HCT116 (cell line): ENCODE data around the gene ATP5PO. TPM values are rescaled to one million over a fixed set of nuclear protein-coding genes. Genes with fewer than 3 reads are reported as not detected.

Experiments
- ATAC-seq: fragments of 200-7000 bp; cut with Tn5 transposase; 2 replicates; pipeline ENCODE4 v1.9.1; 2020; ENCODE audit warnings: mild to moderate bottlenecking, moderate library complexity
- BruUV-seq: library from RNA; stranded (reverse); fragments of 400-500 nt; replicated peaks from 2 replicates; lab custom pipeline; 2021; lab: Mats Ljungman, UMichigan
- CTCF ChIA-PET: fragments of 300-600 bp; sonication (Branson Sonifier 250); formaldehyde crosslinking; loops from one replicate; lab custom pipeline; 2021; ENCODE audit warnings: antibody characterized with exemption; lab: Charles Lee
- POLR2A ChIA-PET: fragments of 300-600, 350-600 bp; sonication (Branson Sonifier 250); formaldehyde crosslinking; loops from one replicate; lab custom pipeline; 2021; ENCODE audit warnings: antibody characterized with exemption; lab: Charles Lee
- RAD21 ChIA-PET, 2 experiments: fragments of 300-600 bp; sonication (Branson Sonifier 250); formaldehyde crosslinking; loops; one replicate each; lab custom pipeline; 2023; ENCODE audit warnings: low total read pairs in 2 of 2; ENCODE audit not compliant: uncharacterized antibody in 2 of 2, unreplicated experiment in 2 of 2, low non-redundant PET in 1 of 2; lab: Charles Lee
- DNase-seq: peaks from one replicate; pipeline ENCODE4 v3.0.0-alpha.2; 2010; ENCODE audit warnings: low read depth, low spot score
- H2AFZ ChIP-seq: fragments of 200-600 bp; shearing (Covaris generic), sonication (generic); 2 replicates; pipeline ENCODE4 v1.6.1; 2017; ENCODE audit warnings: low read depth, mixed run types, mixed read lengths, antibody characterized with exemption, low read length; ENCODE audit not compliant: poor library complexity, severe bottlenecking
- H3K27ac ChIP-seq: 2 replicates; pipeline ENCODE4 v1.5.1; 2012; ENCODE audit warnings: low read depth, low read length
- H3K27me3 ChIP-seq: fragments of 200-600 bp; sonication (generic); 2 replicates; pipeline ENCODE4 v1.6.1; 2016; ENCODE audit warnings: mixed run types, low read length, mixed read lengths; ENCODE audit not compliant: insufficient read depth
- H3K36me3 ChIP-seq, 2 experiments: fragments of 200-500 bp in 1 of 2; fragments of 200-600 bp in 1 of 2; sonication (Bioruptor generic) in 1 of 2; sonication (generic) in 1 of 2; 2 replicates each; pipeline versions ENCODE4 v1.5.1 to v1.6.1; 2014 to 2016; ENCODE audit warnings: low read length in 2 of 2, inconsistent platforms in 1 of 2, mixed read lengths in 1 of 2, mixed run types in 1 of 2; ENCODE audit not compliant: insufficient read depth in 2 of 2, control insufficient read depth in 1 of 2
- H3K4me1 ChIP-seq, 2 experiments: fragments of 200-600 bp in 1 of 2; sonication (generic) in 1 of 2; 2 replicates each; pipeline versions ENCODE4 v1.5.1 to v1.6.1; 2012 to 2017; ENCODE audit warnings: low read length in 2 of 2, inconsistent platforms in 1 of 2, mild to moderate bottlenecking in 1 of 2, mixed read lengths in 1 of 2, mixed run types in 1 of 2, moderate library complexity in 1 of 2; ENCODE audit not compliant: insufficient read depth in 2 of 2, control insufficient read depth in 1 of 2
- H3K4me2 ChIP-seq: fragments of 200-600 bp; sonication (generic); 2 replicates; pipeline ENCODE4 v1.6.1; 2017; ENCODE audit warnings: mixed run types, low read length, mixed read lengths
- H3K4me3 ChIP-seq, 2 experiments: fragments of 200-600 bp in 1 of 2; sonication (generic) in 1 of 2; replicated peaks in 1 of 2; 2 replicates each; pipeline ENCODE4 v1.5.1; 2011 to 2016; ENCODE audit warnings: low read length in 2 of 2, control low read depth in 1 of 2, low read depth in 1 of 2, mild to moderate bottlenecking in 1 of 2, mixed read lengths in 1 of 2, mixed run types in 1 of 2
- H3K79me2 ChIP-seq: fragments of 200-600 bp; sonication (generic); 2 replicates; pipeline ENCODE4 v1.6.1; 2017; ENCODE audit warnings: mild to moderate bottlenecking, mixed run types, low read length, moderate library complexity, mixed read lengths; ENCODE audit not compliant: insufficient read depth
- H3K9ac ChIP-seq: fragments of 200-600 bp; sonication (generic); 2 replicates; pipeline ENCODE4 v1.6.1; 2016; ENCODE audit warnings: low read length, mixed read lengths
- H3K9me2 ChIP-seq: fragments of 200-600 bp; sonication (generic), shearing (Covaris generic); 2 replicates; pipeline ENCODE4 v1.6.1; 2017; ENCODE audit warnings: mixed run types, mild to moderate bottlenecking, moderate library complexity; ENCODE audit not compliant: insufficient read depth
- H3K9me3 ChIP-seq, 2 experiments: fragments of 200-500 bp in 1 of 2; fragments of 200-600 bp in 1 of 2; sonication (Bioruptor generic) in 1 of 2; sonication (generic) in 1 of 2; 2 replicates each; pipeline ENCODE4 v1.6.1; 2014 to 2017; ENCODE audit warnings: low read length in 2 of 2, mixed read lengths in 2 of 2, inconsistent platforms in 1 of 2, low read depth in 1 of 2, mild to moderate bottlenecking in 1 of 2, mixed run types in 1 of 2, moderate library complexity in 1 of 2; ENCODE audit not compliant: control insufficient read depth in 1 of 2, insufficient read depth in 1 of 2
- H4K20me1 ChIP-seq: fragments of 200-600 bp; sonication (generic), shearing (Covaris generic); 2 replicates; pipeline ENCODE4 v1.6.1; 2017; ENCODE audit warnings: mixed run types, mild to moderate bottlenecking, moderate library complexity; ENCODE audit not compliant: insufficient read depth
- CBX3 ChIP-seq: IDR thresholded peaks from 2 replicates; pipeline ENCODE4 v1.6.1; 2012; ENCODE audit warnings: low read depth
- CEBPB ChIP-seq: IDR thresholded peaks from 2 replicates; pipeline ENCODE4 v1.6.1; 2012; ENCODE audit warnings: low read depth
- EGR1 ChIP-seq: IDR thresholded peaks from 2 replicates; pipeline ENCODE4 v1.6.1; 2012; ENCODE audit warnings: low read depth
- ELF1 ChIP-seq: IDR thresholded peaks from 2 replicates; pipeline ENCODE4 v1.6.1; 2012; ENCODE audit warnings: low read depth, borderline replicate concordance
- EZH2 ChIP-seq: fragments of 200-600 bp; sonication (generic); IDR thresholded peaks from 2 replicates; pipeline ENCODE4 v1.6.1; 2017; ENCODE audit warnings: antibody characterized with exemption, mixed run types
- EZH2phosphoT487 ChIP-seq: fragments of 200-600 bp; IDR thresholded peaks from 2 replicates; pipeline ENCODE4 v1.6.1; 2018; ENCODE audit warnings: antibody characterized with exemption, borderline replicate concordance
- FOSL1 ChIP-seq: IDR thresholded peaks from 2 replicates; pipeline ENCODE4 v1.6.1; 2012; ENCODE audit warnings: low read depth
- JUND ChIP-seq: IDR thresholded peaks from 2 replicates; pipeline ENCODE4 v1.6.1; 2012
- POLR2A ChIP-seq: IDR thresholded peaks from 2 replicates; pipeline ENCODE4 v1.7.0; 2011; ENCODE audit warnings: borderline replicate concordance; ENCODE audit not compliant: insufficient read depth, insufficient read length; ENCODE audit errors: extremely low read depth
- POLR2AphosphoS5 ChIP-seq: IDR thresholded peaks from 2 replicates; pipeline ENCODE4 v1.6.1; 2011; ENCODE audit warnings: mild to moderate bottlenecking, low read depth, low read length, moderate library complexity
- RAD21 ChIP-seq: IDR thresholded peaks from 2 replicates; pipeline ENCODE4 v1.6.1; 2012; ENCODE audit warnings: low read depth, mild to moderate bottlenecking
- SIN3A ChIP-seq: IDR thresholded peaks from 2 replicates; pipeline ENCODE4 v1.6.1; 2012; ENCODE audit warnings: low read depth
- SP1 ChIP-seq: IDR thresholded peaks from 2 replicates; pipeline ENCODE4 v1.6.1; 2012; ENCODE audit warnings: low read depth
- SRF ChIP-seq: IDR thresholded peaks from 2 replicates; pipeline ENCODE4 v1.6.1; 2012; ENCODE audit warnings: low read depth
- YY1 ChIP-seq: IDR thresholded peaks from 2 replicates; pipeline ENCODE4 v1.6.1; 2011; ENCODE audit warnings: low read length, low read depth, moderate library complexity, mild to moderate bottlenecking; ENCODE audit not compliant: insufficient replicate concordance; ENCODE audit errors: extremely low read depth
- ZFX ChIP-seq: fragments of 450-650 bp; IDR thresholded peaks from 2 replicates; pipeline ENCODE4 v1.6.1; 2017
- intact Hi-C: fragments of 100-400 bp; cut with micrococcal nuclease; formaldehyde crosslinking; loops from 2 replicates; pipeline ENCODE4 v1.10.0; 2022
- total RNA-seq: library from RNA; stranded (reverse); gene quantifications from one replicate; pipeline ENCODE4 v1.2.1, GENCODE V29; 2021; ENCODE audit not compliant: unreplicated experiment
- TF ChIP-seq, protein P1 (sequence below), 3 experiments: fragments of 200-600 bp in 1 of 3; sonication (generic) in 1 of 3; IDR thresholded peaks in 2 of 3; conservative IDR thresholded peaks in 1 of 3; 2 replicates each; pipeline ENCODE4 v1.5.1; 2012 to 2017; ENCODE audit warnings: low read depth in 2 of 3, low read length in 2 of 3, antibody characterized with exemption in 1 of 3, borderline replicate concordance in 1 of 3, control low read depth in 1 of 3, mild to moderate bottlenecking in 1 of 3, mixed read lengths in 1 of 3, mixed run types in 1 of 3, moderate library complexity in 1 of 3; ENCODE audit not compliant: insufficient read depth in 1 of 3
- TF ChIP-seq, protein P2 (sequence below): IDR thresholded peaks from 2 replicates; pipeline ENCODE4 v1.6.1; 2012; ENCODE audit warnings: low read depth
- TF ChIP-seq, protein P3 (sequence below): IDR thresholded peaks from 2 replicates; pipeline ENCODE4 v1.6.1; 2012
- TF ChIP-seq, protein P4 (sequence below): IDR thresholded peaks from 2 replicates; pipeline ENCODE4 v1.6.1; 2012

ATP5PO gene
- total RNA-seq, 1 experiment from 2014 or later: 238 TPM

DNA sequence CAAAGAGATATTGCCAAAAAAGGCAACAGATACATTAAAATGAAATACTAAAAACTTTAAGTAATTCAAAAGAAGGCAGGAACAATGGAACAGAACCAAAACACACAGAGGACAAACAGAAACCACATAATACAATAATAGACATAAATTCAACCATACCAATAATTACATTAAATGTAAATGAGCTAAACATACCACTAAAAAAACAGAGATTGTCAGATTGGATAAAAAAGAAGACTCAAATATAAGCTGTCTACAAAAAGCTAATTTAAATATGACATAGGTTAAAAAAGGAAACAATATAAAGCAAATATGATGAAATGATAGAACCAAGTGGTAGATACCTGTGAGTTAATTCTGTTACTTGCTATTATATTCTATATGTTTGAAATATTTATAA is 44.1 kb upstream of the ATP5PO start:
- Histone ChIP-seq H3K36me3 (no peaks in the 10 kb centered on the region), H3K4me1 (no peaks in the 10 kb centered on the region), H3K27ac (no peak overlapping the region), H3K79me2 (no peaks in the 10 kb centered on the region), H3K27me3 (no peaks in the 10 kb centered on the region), H3K4me3 (no peak overlapping the region), H3K9me2 (no peaks in the 10 kb centered on the region), H2AFZ (no peak overlapping the region), H3K9me3 (0 out of 4 replicates have a peak, but pooled peaks cover 0 to 3% of the 10 kb centered on the region in 2 experiments), H3K4me2 (no peak overlapping the region), H3K9ac (no peak overlapping the region), H4K20me1 (no peaks in the 10 kb centered on the region)
- ATAC-seq: no peak
- ChIA-PET RAD21 (no interaction called here), CTCF (no interaction called here), POLR2A (no interaction called here)
- intact Hi-C loops: no loop called here
- DNase-seq: no peak
- TF ChIP-seq EZH2phosphoT487: no peak
- TF ChIP-seq POLR2A: no peak
- TF ChIP-seq SP1: no peak
- TF ChIP-seq JUND: no peak
- no peak for TF ChIP-seq ELF1
- TF ChIP-seq SRF: no peak
- TF ChIP-seq RAD21: no peak
- TF ChIP-seq EGR1: no peak
- TF ChIP-seq, protein P1, sequence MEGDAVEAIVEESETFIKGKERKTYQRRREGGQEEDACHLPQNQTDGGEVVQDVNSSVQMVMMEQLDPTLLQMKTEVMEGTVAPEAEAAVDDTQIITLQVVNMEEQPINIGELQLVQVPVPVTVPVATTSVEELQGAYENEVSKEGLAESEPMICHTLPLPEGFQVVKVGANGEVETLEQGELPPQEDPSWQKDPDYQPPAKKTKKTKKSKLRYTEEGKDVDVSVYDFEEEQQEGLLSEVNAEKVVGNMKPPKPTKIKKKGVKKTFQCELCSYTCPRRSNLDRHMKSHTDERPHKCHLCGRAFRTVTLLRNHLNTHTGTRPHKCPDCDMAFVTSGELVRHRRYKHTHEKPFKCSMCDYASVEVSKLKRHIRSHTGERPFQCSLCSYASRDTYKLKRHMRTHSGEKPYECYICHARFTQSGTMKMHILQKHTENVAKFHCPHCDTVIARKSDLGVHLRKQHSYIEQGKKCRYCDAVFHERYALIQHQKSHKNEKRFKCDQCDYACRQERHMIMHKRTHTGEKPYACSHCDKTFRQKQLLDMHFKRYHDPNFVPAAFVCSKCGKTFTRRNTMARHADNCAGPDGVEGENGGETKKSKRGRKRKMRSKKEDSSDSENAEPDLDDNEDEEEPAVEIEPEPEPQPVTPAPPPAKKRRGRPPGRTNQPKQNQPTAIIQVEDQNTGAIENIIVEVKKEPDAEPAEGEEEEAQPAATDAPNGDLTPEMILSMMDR (IDR thresholded peaks at IDR 0.05 in 2 of 3, conservative IDR thresholded peaks at IDR 0.05 in 1 of 3; ENCODE audit: borderline replicate concordance in 1 of 3, insufficient read depth in 1 of 3, low read depth in 2 of 3, low read length in 2 of 3): no peak
- no peak for TF ChIP-seq CEBPB
- TF ChIP-seq, protein P2, sequence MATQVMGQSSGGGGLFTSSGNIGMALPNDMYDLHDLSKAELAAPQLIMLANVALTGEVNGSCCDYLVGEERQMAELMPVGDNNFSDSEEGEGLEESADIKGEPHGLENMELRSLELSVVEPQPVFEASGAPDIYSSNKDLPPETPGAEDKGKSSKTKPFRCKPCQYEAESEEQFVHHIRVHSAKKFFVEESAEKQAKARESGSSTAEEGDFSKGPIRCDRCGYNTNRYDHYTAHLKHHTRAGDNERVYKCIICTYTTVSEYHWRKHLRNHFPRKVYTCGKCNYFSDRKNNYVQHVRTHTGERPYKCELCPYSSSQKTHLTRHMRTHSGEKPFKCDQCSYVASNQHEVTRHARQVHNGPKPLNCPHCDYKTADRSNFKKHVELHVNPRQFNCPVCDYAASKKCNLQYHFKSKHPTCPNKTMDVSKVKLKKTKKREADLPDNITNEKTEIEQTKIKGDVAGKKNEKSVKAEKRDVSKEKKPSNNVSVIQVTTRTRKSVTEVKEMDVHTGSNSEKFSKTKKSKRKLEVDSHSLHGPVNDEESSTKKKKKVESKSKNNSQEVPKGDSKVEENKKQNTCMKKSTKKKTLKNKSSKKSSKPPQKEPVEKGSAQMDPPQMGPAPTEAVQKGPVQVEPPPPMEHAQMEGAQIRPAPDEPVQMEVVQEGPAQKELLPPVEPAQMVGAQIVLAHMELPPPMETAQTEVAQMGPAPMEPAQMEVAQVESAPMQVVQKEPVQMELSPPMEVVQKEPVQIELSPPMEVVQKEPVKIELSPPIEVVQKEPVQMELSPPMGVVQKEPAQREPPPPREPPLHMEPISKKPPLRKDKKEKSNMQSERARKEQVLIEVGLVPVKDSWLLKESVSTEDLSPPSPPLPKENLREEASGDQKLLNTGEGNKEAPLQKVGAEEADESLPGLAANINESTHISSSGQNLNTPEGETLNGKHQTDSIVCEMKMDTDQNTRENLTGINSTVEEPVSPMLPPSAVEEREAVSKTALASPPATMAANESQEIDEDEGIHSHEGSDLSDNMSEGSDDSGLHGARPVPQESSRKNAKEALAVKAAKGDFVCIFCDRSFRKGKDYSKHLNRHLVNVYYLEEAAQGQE: no peak
- no peak for TF ChIP-seq SIN3A
- TF ChIP-seq CBX3: no peak
- no peak for TF ChIP-seq POLR2AphosphoS5
- no peak for TF ChIP-seq ZFX
- TF ChIP-seq YY1: no peak
- TF ChIP-seq, protein P3, sequence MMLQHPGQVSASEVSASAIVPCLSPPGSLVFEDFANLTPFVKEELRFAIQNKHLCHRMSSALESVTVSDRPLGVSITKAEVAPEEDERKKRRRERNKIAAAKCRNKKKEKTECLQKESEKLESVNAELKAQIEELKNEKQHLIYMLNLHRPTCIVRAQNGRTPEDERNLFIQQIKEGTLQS: no peak
- TF ChIP-seq EZH2: no peak
- TF ChIP-seq, protein P4, sequence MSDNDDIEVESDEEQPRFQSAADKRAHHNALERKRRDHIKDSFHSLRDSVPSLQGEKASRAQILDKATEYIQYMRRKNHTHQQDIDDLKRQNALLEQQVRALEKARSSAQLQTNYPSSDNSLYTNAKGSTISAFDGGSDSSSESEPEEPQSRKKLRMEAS: no peak
- no peak for TF ChIP-seq FOSL1
- no TSS peak for BruUV-seq
